HEK293T (cell line): ENCODE measurements around the gene CLEC4A.
"Not testable (repeated sequence)": the region's sequence is repeated elsewhere in the genome, so short reads cannot be mapped to it uniquely, and the experiment has no call there.

ENCODE experiments used
- ARNT ChIP-seq: fragments of 450-650 bp; IDR thresholded peaks from 2 replicates; pipeline ENCODE4 v1.6.1; 2017; ENCODE audit warnings: mild to moderate bottlenecking
- FOXK2 ChIP-seq: fragments of 450-650 bp; IDR thresholded peaks from 2 replicates; pipeline ENCODE4 v1.6.1; 2016; ENCODE audit warnings: mild to moderate bottlenecking
- FOXM1 ChIP-seq: fragments of 450-650 bp; IDR thresholded peaks from 2 replicates; pipeline ENCODE4 v1.6.1; 2017; ENCODE audit warnings: mild to moderate bottlenecking, borderline replicate concordance
- HDGF ChIP-seq: fragments of 450-650 bp; IDR thresholded peaks from 2 replicates; pipeline ENCODE4 v1.6.1; 2017; ENCODE audit warnings: antibody characterized with exemption, borderline replicate concordance
- L3MBTL2 ChIP-seq: fragments of 450-650 bp; conservative IDR thresholded peaks from 2 replicates; pipeline ENCODE4 v1.6.1; 2016; ENCODE audit warnings: mild to moderate bottlenecking
- LEF1 ChIP-seq: fragments of 450-650 bp; IDR thresholded peaks from 2 replicates; pipeline ENCODE4 v1.6.1; 2017; ENCODE audit warnings: mild to moderate bottlenecking, borderline replicate concordance
- NFRKB ChIP-seq: fragments of 450-650 bp; IDR thresholded peaks from 2 replicates; pipeline ENCODE4 v1.6.1; 2016; ENCODE audit warnings: mild to moderate bottlenecking, moderate library complexity
- PKNOX1 ChIP-seq: fragments of 450-650 bp; IDR thresholded peaks from 2 replicates; pipeline ENCODE4 v1.6.1; 2016
- SP1 ChIP-seq: fragments of 450-650 bp; IDR thresholded peaks from 2 replicates; pipeline ENCODE4 v1.6.1; 2017

GRCh38 chr12:8089277-8089676, 34.1 kb upstream of the CLEC4A start:
- not testable (repeated sequence) for TF ChIP-seq SP1, LEF1, FOXM1, FOXK2, ARNT, HDGF, L3MBTL2, NFRKB, PKNOX1
